Measurements from ENCODE around the gene TRANK1. TPM values are rescaled to one million over a fixed set of nuclear protein-coding genes. Genes with fewer than 3 reads are reported as not detected.
"Not testable (repeated sequence)": the region's sequence is repeated elsewhere in the genome, so short reads cannot be mapped to it uniquely, and the experiment has no call there.

Gene TRANK1
- polyA plus RNA-seq, 1 donor (not counting 4 experiments of a cell fraction or from before 2014, with no cell fraction given) = 3.2 TPM

DNA sequence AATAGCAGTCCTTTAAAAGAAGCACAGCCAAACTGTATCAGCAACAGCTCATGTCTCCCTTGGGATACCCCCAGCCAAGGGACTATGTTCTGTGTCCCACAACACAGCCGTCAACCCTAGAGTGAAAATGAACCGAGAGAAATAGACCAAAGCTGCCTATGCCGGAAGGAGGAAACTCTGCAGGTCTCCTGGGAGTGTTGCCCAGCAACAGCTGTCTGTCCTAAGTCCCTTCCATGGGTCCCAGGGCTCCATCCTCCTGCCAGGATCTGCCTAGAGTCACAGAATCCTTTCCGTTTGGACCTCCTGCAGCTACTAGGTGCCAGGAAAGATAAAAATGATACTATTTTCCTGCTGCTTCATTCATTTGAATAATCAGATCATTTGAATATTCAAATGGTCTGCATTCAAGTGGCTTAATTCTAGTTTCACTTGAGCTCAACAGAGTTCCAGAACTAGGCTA is 53.1 kb downstream of the TRANK1 start:
- FAIRE-seq (no peak), DNase-seq (ENCODE audit: low read depth, low spot score) (no peak)
- Histone ChIP-seq H3K9ac (ENCODE audit: control insufficient read depth, extremely low read depth, insufficient read depth, low read length) (no peak overlapping the region), H3K4me2 (ENCODE audit: control insufficient read depth, extremely low read depth, insufficient read depth, low read depth, low read length) (no peak overlapping the region), H3K79me2 (ENCODE audit: control insufficient read depth, insufficient read depth, low read length) (no peaks in the 10 kb centered on the region), H3K9me3 (ENCODE audit: control insufficient read depth, low read depth, low read length) (no peaks in the 10 kb centered on the region), H2AFZ (ENCODE audit: control insufficient read depth, low read length) (no peak overlapping the region), H3K27me3 (ENCODE audit: control insufficient read depth, extremely low read depth, insufficient read depth, low read length) (no peaks in the 10 kb centered on the region), H3K4me3 (ENCODE audit: control insufficient read depth in 2 of 3, extremely low read depth in 1 of 3, insufficient read depth in 2 of 3, low read depth in 1 of 3, low read length in 3 of 3) (no peak overlapping the region), H3K4me1 (ENCODE audit: control insufficient read depth, extremely low read depth, insufficient read depth, low read length) (no peaks in the 10 kb centered on the region), H3K36me3 (ENCODE audit: control insufficient read depth in 2 of 2, extremely low read depth in 1 of 2, insufficient read depth in 2 of 2, low read length in 2 of 2) (no peaks in the 10 kb centered on the region), H3K9me1 (ENCODE audit: control insufficient read depth, extremely low read depth, insufficient read depth, low read length) (no peaks in the 10 kb centered on the region), H3K27ac (ENCODE audit: control insufficient read depth, insufficient read depth, low read length) (no peak overlapping the region), H4K20me1 (ENCODE audit: control insufficient read depth, extremely low read depth, insufficient read depth, low read length) (no peaks in the 10 kb centered on the region)
- dilution Hi-C loops (cut with MboI; ENCODE audit: extremely low pct_ligation_motif_present, low sequenced_read_pairs) = no loop called here
- TF ChIP-seq, protein P1, sequence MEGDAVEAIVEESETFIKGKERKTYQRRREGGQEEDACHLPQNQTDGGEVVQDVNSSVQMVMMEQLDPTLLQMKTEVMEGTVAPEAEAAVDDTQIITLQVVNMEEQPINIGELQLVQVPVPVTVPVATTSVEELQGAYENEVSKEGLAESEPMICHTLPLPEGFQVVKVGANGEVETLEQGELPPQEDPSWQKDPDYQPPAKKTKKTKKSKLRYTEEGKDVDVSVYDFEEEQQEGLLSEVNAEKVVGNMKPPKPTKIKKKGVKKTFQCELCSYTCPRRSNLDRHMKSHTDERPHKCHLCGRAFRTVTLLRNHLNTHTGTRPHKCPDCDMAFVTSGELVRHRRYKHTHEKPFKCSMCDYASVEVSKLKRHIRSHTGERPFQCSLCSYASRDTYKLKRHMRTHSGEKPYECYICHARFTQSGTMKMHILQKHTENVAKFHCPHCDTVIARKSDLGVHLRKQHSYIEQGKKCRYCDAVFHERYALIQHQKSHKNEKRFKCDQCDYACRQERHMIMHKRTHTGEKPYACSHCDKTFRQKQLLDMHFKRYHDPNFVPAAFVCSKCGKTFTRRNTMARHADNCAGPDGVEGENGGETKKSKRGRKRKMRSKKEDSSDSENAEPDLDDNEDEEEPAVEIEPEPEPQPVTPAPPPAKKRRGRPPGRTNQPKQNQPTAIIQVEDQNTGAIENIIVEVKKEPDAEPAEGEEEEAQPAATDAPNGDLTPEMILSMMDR (optimal IDR thresholded peaks at IDR 0.05 in 1 of 3, IDR thresholded peaks at IDR 0.05 in 1 of 3, conservative IDR thresholded peaks at IDR 0.05 in 1 of 3; ENCODE audit: extremely low read depth in 1 of 3, insufficient read depth in 2 of 3, low read length in 3 of 3) = no peak
- no peak for TF ChIP-seq EZH2 (IDR thresholded peaks at IDR 0.05; ENCODE audit: low read length)

DNA sequence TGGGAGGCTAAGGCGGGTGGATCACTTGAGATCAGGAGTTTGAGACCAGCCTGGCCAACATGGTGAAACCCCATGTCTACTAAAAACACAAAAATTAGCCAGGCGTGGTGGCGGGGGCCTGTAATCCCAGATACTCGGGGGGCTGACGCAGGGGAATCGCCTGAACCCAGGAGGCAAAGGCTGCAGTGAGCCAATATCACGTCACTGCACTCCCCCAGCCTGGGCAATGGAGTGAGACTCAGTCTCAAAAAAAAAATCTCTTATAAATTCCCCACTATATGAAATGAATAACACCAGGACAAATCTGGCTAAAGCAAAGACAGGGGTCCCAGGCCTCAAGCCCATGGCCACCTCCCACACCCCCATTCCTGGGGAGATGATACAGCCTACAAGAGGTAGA is 53.8 kb downstream of the TRANK1 start:
- H3K9me3 ChIP-seq (ENCODE audit: control insufficient read depth, low read depth, low read length); H3K4me1 ChIP-seq (ENCODE audit: control insufficient read depth, extremely low read depth, insufficient read depth, low read length); DNase-seq (ENCODE audit: low read depth, low spot score); H3K79me2 ChIP-seq (ENCODE audit: control insufficient read depth, insufficient read depth, low read length); H3K4me3 ChIP-seq (ENCODE audit: control insufficient read depth in 2 of 3, extremely low read depth in 1 of 3, insufficient read depth in 2 of 3, low read depth in 1 of 3, low read length in 3 of 3); H3K27ac ChIP-seq (ENCODE audit: control insufficient read depth, insufficient read depth, low read length); H2AFZ ChIP-seq (ENCODE audit: control insufficient read depth, low read length); H3K9me1 ChIP-seq (ENCODE audit: control insufficient read depth, extremely low read depth, insufficient read depth, low read length); dilution Hi-C loops (cut with MboI; ENCODE audit: extremely low pct_ligation_motif_present, low sequenced_read_pairs); FAIRE-seq; H3K27me3 ChIP-seq (ENCODE audit: control insufficient read depth, extremely low read depth, insufficient read depth, low read length); H4K20me1 ChIP-seq (ENCODE audit: control insufficient read depth, extremely low read depth, insufficient read depth, low read length); H3K9ac ChIP-seq (ENCODE audit: control insufficient read depth, extremely low read depth, insufficient read depth, low read length); H3K36me3 ChIP-seq (ENCODE audit: control insufficient read depth in 2 of 2, extremely low read depth in 1 of 2, insufficient read depth in 2 of 2, low read length in 2 of 2); H3K4me2 ChIP-seq (ENCODE audit: control insufficient read depth, extremely low read depth, insufficient read depth, low read depth, low read length): not testable (repeated sequence)

DNA sequence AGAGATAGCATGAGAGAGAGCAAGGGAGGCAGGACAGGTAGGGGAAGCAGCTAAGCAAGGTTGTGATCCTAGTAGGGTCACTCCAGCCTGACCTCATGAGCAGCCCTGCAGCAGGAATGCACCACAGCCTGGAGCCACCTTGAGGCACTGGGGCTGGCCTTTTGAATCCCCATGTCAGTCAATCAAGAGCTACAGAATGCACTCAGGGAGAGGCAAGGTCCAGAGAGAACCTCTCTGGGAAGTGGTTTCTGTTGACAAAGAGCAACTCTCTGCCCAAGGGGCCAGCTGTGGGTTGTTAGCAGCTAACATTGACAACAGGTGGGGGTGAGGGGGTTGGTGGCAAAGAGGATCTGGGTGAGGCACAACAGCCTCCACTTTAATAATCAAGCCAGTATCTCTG is 54.6 kb downstream of the TRANK1 start:
- Histone ChIP-seq H3K4me2 (ENCODE audit: control insufficient read depth, extremely low read depth, insufficient read depth, low read depth, low read length) (no peak overlapping the region), H3K27me3 (ENCODE audit: control insufficient read depth, extremely low read depth, insufficient read depth, low read length) (no peaks in the 10 kb centered on the region), H3K4me1 (ENCODE audit: control insufficient read depth, extremely low read depth, insufficient read depth, low read length) (no peaks in the 10 kb centered on the region), H4K20me1 (ENCODE audit: control insufficient read depth, extremely low read depth, insufficient read depth, low read length) (no peaks in the 10 kb centered on the region), H3K27ac (ENCODE audit: control insufficient read depth, insufficient read depth, low read length) (no peak overlapping the region), H3K9me3 (ENCODE audit: control insufficient read depth, low read depth, low read length) (no peaks in the 10 kb centered on the region), H3K79me2 (ENCODE audit: control insufficient read depth, insufficient read depth, low read length) (no peaks in the 10 kb centered on the region), H3K9ac (ENCODE audit: control insufficient read depth, extremely low read depth, insufficient read depth, low read length) (no peak overlapping the region), H3K36me3 (ENCODE audit: control insufficient read depth in 2 of 2, extremely low read depth in 1 of 2, insufficient read depth in 2 of 2, low read length in 2 of 2) (no peaks in the 10 kb centered on the region), H2AFZ (ENCODE audit: control insufficient read depth, low read length) (no peak overlapping the region), H3K4me3 (ENCODE audit: control insufficient read depth in 2 of 3, extremely low read depth in 1 of 3, insufficient read depth in 2 of 3, low read depth in 1 of 3, low read length in 3 of 3) (no peak overlapping the region), H3K9me1 (ENCODE audit: control insufficient read depth, extremely low read depth, insufficient read depth, low read length) (no peaks in the 10 kb centered on the region)
- dilution Hi-C loops (cut with MboI; ENCODE audit: extremely low pct_ligation_motif_present, low sequenced_read_pairs) = no loop called here
- TF ChIP-seq EZH2 (IDR thresholded peaks at IDR 0.05; ENCODE audit: low read length) = no peak
- TF ChIP-seq, protein P1 (optimal IDR thresholded peaks at IDR 0.05 in 1 of 3, IDR thresholded peaks at IDR 0.05 in 1 of 3, conservative IDR thresholded peaks at IDR 0.05 in 1 of 3; ENCODE audit: extremely low read depth in 1 of 3, insufficient read depth in 2 of 3, low read length in 3 of 3) = no peak
- FAIRE-seq = no peak
- DNase-seq (ENCODE audit: low read depth, low spot score) = no peak

Data from keratinocyte (primary cell).